ENCODE measurements around the gene C11orf68.

DNA sequence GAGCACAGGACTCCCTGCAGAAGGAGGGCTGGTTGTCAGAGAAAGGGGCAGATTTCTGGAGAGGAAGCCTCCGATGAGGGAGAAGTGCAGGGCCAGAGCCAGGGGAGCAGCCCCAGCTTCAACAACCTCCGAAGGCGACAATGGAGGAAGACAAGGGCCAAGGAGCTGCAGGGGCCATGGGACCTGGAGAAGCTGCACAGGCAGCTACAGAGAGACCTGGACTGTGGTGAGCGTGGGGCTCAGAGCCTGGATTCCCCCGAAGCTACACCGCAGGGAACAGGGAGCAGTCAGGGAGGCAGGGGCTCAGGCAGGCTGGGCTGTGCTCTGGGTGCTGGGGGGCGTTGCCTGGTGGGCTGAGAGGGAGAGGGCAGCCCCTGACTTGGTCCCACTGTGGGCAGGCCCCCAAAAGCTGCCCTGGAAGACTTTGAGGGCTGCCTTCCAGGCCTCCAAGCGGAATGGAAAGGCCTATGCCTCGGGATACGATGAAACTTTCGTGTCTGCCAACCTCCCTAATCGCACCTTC is 28.8 kb upstream of the C11orf68 start:
- TF ChIP-seq, protein P1, sequence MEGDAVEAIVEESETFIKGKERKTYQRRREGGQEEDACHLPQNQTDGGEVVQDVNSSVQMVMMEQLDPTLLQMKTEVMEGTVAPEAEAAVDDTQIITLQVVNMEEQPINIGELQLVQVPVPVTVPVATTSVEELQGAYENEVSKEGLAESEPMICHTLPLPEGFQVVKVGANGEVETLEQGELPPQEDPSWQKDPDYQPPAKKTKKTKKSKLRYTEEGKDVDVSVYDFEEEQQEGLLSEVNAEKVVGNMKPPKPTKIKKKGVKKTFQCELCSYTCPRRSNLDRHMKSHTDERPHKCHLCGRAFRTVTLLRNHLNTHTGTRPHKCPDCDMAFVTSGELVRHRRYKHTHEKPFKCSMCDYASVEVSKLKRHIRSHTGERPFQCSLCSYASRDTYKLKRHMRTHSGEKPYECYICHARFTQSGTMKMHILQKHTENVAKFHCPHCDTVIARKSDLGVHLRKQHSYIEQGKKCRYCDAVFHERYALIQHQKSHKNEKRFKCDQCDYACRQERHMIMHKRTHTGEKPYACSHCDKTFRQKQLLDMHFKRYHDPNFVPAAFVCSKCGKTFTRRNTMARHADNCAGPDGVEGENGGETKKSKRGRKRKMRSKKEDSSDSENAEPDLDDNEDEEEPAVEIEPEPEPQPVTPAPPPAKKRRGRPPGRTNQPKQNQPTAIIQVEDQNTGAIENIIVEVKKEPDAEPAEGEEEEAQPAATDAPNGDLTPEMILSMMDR (IDR thresholded peaks at IDR 0.05): no peak
- TF ChIP-seq EZH2 (IDR thresholded peaks at IDR 0.05; ENCODE audit: borderline replicate concordance, insufficient read depth, low read depth, low read length, poor library complexity, severe bottlenecking): no peak
